Loucy (cell line): ENCODE results near the gene POLA2.

ENCODE experiments used
- H2AFZ ChIP-seq: fragments of 200-600 bp; sonication (generic); 2 replicates; pipeline ENCODE4 v1.6.0; 2016; ENCODE audit warnings: antibody characterized with exemption, mild to moderate bottlenecking, low read length, moderate library complexity
- H3F3A ChIP-seq: fragments of 200-600 bp; 2 replicates; pipeline ENCODE4 v1.6.0; 2016; ENCODE audit warnings: antibody characterized with exemption, low read depth, mild to moderate bottlenecking
- H3K27me3 ChIP-seq: fragments of 200-600 bp; sonication (generic); 2 replicates; pipeline ENCODE4 v1.6.1; 2014; ENCODE audit warnings: low read length, mild to moderate bottlenecking; ENCODE audit not compliant: insufficient read depth, poor library complexity, severe bottlenecking
- H3K36me3 ChIP-seq: fragments of 200-600 bp; sonication (generic); 2 replicates; pipeline ENCODE4 v1.6.1; 2016; ENCODE audit warnings: low read length; ENCODE audit not compliant: insufficient read depth
- H3K4me1 ChIP-seq: fragments of 200-600 bp; sonication (generic); 2 replicates; pipeline ENCODE4 v1.5.1; 2014; ENCODE audit warnings: low read length, mild to moderate bottlenecking; ENCODE audit not compliant: insufficient read depth, poor library complexity, severe bottlenecking
- H3K4me2 ChIP-seq: fragments of 200-600 bp; sonication (generic); 2 replicates; pipeline ENCODE4 v1.6.0; 2014; ENCODE audit warnings: antibody characterized with exemption, low read length, low read depth, mild to moderate bottlenecking; ENCODE audit not compliant: poor library complexity, severe bottlenecking
- H3K4me3 ChIP-seq: fragments of 200-600 bp; sonication (generic); 2 replicates; pipeline ENCODE4 v1.5.1; 2014; ENCODE audit warnings: low read length, mild to moderate bottlenecking, mixed read lengths; ENCODE audit not compliant: poor library complexity, severe bottlenecking
- H3K79me2 ChIP-seq: fragments of 200-600 bp; sonication (generic); 2 replicates; pipeline ENCODE4 v1.6.1; 2014; ENCODE audit warnings: low read length; ENCODE audit not compliant: insufficient read depth
- H3K9ac ChIP-seq: fragments of 200-600 bp; sonication (generic); 2 replicates; pipeline ENCODE4 v1.6.0; 2014; ENCODE audit warnings: mild to moderate bottlenecking, low read depth, low read length, moderate library complexity; ENCODE audit not compliant: poor library complexity, severe bottlenecking
- H3K9me2 ChIP-seq: fragments of 200-600 bp; sonication (generic); replicated peaks from 2 replicates; pipeline ENCODE4 v1.6.1; 2016; ENCODE audit warnings: low read depth, low read length, mixed read lengths
- H3K9me3 ChIP-seq: fragments of 200-600 bp; sonication (generic); 2 replicates; pipeline ENCODE4 v1.6.1; 2014; ENCODE audit warnings: mild to moderate bottlenecking, antibody characterized with exemption, low read length, low read depth; ENCODE audit not compliant: insufficient read depth
- H4K20me1 ChIP-seq: fragments of 200-600 bp; sonication (generic); 2 replicates; pipeline ENCODE4 v1.6.0; 2014; ENCODE audit warnings: antibody characterized with exemption, low read length, mild to moderate bottlenecking; ENCODE audit not compliant: insufficient read depth, poor library complexity, severe bottlenecking
- EZH2phosphoT487 ChIP-seq: fragments of 200-600 bp; IDR thresholded peaks from 2 replicates; pipeline ENCODE4 v1.6.1; 2018; ENCODE audit warnings: antibody characterized with exemption, mild to moderate bottlenecking, moderate library complexity, borderline replicate concordance
- TF ChIP-seq, protein P1 (sequence below): fragments of 200-600 bp; sonication (generic); conservative IDR thresholded peaks from 2 replicates; pipeline ENCODE4 v1.5.1; 2014; ENCODE audit warnings: mild to moderate bottlenecking, antibody characterized with exemption, low read length

POLA2 gene

DNA sequence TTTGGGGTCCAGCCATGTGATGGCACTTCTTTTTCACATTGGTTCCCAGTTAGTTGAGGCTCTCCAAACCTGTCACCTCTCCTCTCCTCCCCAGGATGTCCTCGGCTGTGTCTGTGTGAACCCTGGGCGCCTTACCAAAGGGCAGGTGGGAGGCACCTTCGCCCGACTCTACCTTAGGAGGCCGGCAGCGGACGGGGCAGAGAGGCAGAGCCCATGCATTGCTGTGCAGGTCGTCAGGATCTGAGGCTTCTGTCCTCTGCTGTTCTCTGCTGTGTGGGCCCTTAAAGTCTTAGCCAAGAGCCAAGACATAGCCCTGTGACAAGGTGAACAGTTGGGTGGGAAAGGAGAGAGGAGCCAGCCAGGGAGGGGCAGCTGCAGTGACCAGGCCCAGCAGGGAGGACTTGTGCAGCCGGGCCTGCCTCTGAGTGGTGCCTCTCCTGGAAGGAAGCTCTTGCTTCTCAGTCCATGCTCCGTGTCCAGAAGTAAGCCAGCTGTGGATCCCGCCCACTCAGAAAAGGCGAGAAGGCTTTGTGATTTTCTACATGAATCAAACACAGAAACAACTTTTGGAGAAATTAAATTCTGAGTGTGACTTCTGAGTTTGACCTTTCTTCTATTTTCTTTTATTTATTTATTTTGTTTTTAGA, 35.4 kb downstream of the POLA2 start:
- H3K9ac ChIP-seq: no peak overlapping the region
- H3K36me3 ChIP-seq: peaks cover 63% of the 10 kb centered on the region; the same call in 1 of the 2 replicates
- H3K4me3 ChIP-seq: no peak overlapping the region
- H3K27me3 ChIP-seq: no peaks in the 10 kb centered on the region
- no peak overlapping the region for H2AFZ ChIP-seq
- no peaks in the 10 kb centered on the region for H3K4me1 ChIP-seq
- H3K79me2 ChIP-seq: no peaks in the 10 kb centered on the region
- H3K9me3 ChIP-seq: no peaks in the 10 kb centered on the region
- TF ChIP-seq, protein P1, sequence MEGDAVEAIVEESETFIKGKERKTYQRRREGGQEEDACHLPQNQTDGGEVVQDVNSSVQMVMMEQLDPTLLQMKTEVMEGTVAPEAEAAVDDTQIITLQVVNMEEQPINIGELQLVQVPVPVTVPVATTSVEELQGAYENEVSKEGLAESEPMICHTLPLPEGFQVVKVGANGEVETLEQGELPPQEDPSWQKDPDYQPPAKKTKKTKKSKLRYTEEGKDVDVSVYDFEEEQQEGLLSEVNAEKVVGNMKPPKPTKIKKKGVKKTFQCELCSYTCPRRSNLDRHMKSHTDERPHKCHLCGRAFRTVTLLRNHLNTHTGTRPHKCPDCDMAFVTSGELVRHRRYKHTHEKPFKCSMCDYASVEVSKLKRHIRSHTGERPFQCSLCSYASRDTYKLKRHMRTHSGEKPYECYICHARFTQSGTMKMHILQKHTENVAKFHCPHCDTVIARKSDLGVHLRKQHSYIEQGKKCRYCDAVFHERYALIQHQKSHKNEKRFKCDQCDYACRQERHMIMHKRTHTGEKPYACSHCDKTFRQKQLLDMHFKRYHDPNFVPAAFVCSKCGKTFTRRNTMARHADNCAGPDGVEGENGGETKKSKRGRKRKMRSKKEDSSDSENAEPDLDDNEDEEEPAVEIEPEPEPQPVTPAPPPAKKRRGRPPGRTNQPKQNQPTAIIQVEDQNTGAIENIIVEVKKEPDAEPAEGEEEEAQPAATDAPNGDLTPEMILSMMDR: no peak
- no peak for TF ChIP-seq EZH2phosphoT487
- no peaks in the 10 kb centered on the region for H4K20me1 ChIP-seq
- H3F3A ChIP-seq: no peaks in the 10 kb centered on the region
- no peaks in the 10 kb centered on the region for H3K9me2 ChIP-seq
- no peak overlapping the region for H3K4me2 ChIP-seq

DNA sequence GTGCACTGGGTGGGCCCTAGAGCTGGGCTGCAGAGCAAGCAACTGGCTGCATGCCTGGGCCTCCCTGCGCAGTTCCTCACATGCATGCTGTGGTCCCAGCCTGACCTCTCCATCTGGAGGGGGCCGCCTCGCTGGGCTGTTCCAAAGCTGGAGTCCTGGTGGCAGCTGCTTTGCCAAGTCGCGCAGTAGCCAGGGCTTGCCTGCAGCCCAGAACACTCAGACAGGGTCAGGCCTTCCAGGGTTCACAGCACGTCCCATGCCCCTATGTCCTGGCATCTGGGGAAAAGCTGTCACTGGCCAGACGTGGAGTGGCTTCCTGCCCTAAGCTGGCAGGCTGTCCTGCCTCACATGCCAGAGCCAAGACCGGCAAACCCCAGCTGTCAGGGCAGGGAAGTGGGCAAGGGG, 36.4 kb downstream of the POLA2 start:
- no peak overlapping the region for H3K9ac ChIP-seq
- no peak overlapping the region for H3K4me3 ChIP-seq
- H3K36me3 ChIP-seq: peaks cover 54% of the 10 kb centered on the region; the same call in 1 of the 2 replicates
- no peaks in the 10 kb centered on the region for H3K79me2 ChIP-seq
- H3F3A ChIP-seq: no peaks in the 10 kb centered on the region
- no peak overlapping the region for H2AFZ ChIP-seq
- no peaks in the 10 kb centered on the region for H3K9me2 ChIP-seq
- H3K27me3 ChIP-seq: no peaks in the 10 kb centered on the region
- H4K20me1 ChIP-seq: no peaks in the 10 kb centered on the region
- H3K9me3 ChIP-seq: no peaks in the 10 kb centered on the region
- no peak for TF ChIP-seq EZH2phosphoT487
- TF ChIP-seq, protein P1: no peak
- H3K4me1 ChIP-seq: no peaks in the 10 kb centered on the region
- H3K4me2 ChIP-seq: no peak overlapping the region

DNA sequence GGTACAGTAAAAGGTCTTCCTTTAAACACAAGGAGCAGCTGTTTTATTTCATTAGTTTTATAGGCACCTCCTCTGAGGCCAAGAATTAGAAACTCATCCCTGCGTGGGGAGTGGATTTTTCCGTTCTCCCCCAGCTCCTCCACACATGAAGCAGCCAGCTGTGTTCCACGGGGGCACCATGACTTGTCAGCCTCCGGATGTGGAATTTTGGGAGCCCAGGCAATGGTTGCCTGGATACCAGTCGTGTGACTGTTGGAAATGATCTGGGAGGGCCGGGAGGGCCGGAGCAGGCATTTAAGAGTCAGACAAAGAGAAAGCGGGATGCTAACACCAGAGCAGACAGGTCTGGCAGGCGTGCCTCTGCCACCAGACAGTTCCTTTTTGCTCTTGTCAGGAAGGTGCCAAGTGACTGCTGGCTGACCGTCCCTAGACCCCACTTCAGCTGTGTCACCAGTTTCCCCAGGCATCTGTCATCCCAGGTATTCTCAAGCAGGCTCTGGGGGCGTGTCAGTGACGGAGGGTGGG, 37.0 kb downstream of the POLA2 start:
- no peaks in the 10 kb centered on the region for H3K79me2 ChIP-seq
- no peaks in the 10 kb centered on the region for H3K9me3 ChIP-seq
- no peak overlapping the region for H3K4me3 ChIP-seq
- no peaks in the 10 kb centered on the region for H3K4me1 ChIP-seq
- H3F3A ChIP-seq: no peaks in the 10 kb centered on the region
- TF ChIP-seq EZH2phosphoT487: no peak
- TF ChIP-seq, protein P1: no peak
- H3K36me3 ChIP-seq: peaks cover 52% of the 10 kb centered on the region; the same call in 1 of the 2 replicates
- no peaks in the 10 kb centered on the region for H4K20me1 ChIP-seq
- H3K27me3 ChIP-seq: no peaks in the 10 kb centered on the region
- no peak overlapping the region for H2AFZ ChIP-seq
- H3K9me2 ChIP-seq: no peaks in the 10 kb centered on the region
- H3K9ac ChIP-seq: no peak overlapping the region
- no peak overlapping the region for H3K4me2 ChIP-seq
